Testis (tissue), 2 donors: Measurements from ENCODE around the gene ACP1.

ENCODE experiments used
- CTCF ChIP-seq, 3 experiments: fragments of 450-650 bp in 2 of 3; fragments of 200-600 bp in 1 of 3; sonication (generic) in 1 of 3; IDR thresholded peaks; one replicate each; pipeline ENCODE4 v1.5.1; 2016 to 2019; ENCODE audit warnings: antibody characterized with exemption in 3 of 3, mild to moderate bottlenecking in 2 of 3, moderate library complexity in 1 of 3
- POLR2A ChIP-seq: fragments of 450-650 bp; IDR thresholded peaks from one replicate; pipeline ENCODE4 v1.6.1; 2017; ENCODE audit warnings: antibody characterized with exemption, mild to moderate bottlenecking, moderate library complexity

GRCh38 chr2:284896-285492 lies 20.2 kb downstream of the ACP1 start:
- TF ChIP-seq CTCF (IDR thresholded peaks at IDR 0.05) (no peak), POLR2A (no peak)
